Stimulated activated CD4-positive, alpha-beta T cell treated with anti-CD3 and anti-CD28 coated beads, Interleukin-2, amount 100 ng/mL, for 4 hours (primary cell): ENCODE data around the gene METTL2A.
"Not testable (repeated sequence)": the region's sequence is repeated elsewhere in the genome, so short reads cannot be mapped to it uniquely, and the experiment has no call there.

ENCODE experiments used
- DNase-seq: peaks from one replicate; pipeline ENCODE4 v3.0.0-alpha.2; 2020; ENCODE audit warnings: low read depth

METTL2A gene

DNA sequence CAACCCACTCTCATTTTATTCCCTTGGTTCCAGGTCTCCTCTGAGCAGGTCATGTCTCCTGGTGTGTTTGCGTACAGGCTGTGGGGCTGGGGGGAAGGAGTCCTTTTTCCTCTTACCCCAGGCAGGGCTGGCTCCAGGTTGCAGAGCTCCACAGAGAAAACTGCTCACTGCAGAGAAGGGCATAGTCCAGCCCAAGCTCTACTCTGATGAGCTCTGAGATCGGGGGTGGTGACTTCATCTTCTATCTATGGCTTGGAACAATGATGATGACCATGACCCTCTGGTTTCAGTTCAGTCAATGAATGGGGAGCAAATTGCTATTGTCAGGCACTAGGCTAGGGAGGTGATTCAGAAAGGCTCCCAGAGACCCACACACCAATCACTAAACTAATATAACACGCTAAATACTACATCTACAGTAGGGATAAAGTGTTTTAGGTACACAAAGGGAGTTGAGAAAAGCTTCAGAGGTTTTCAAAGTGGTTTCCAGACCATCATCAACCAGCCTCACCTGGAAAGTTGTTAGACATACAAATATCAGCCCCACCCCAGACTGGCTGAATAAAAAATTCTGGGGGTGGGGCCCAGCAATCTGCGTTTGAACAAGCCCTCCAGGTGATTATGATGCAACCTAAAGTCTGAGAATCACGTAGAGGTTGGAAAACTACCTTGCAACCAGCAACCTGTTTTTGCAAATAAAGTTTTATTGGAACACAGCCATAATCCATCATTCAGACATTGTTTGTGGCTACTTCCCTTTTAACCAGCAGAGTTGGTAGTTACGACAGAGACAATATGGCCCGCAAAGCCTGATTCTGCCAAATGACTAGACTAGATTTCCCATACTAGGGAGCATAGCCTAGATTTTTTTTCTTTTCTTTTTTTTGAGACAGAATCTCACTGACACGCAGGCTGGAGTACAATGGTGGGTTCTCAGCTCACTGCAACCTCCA, 49.6 kb downstream of the METTL2A start:
- DNase-seq: not testable (repeated sequence)

DNA sequence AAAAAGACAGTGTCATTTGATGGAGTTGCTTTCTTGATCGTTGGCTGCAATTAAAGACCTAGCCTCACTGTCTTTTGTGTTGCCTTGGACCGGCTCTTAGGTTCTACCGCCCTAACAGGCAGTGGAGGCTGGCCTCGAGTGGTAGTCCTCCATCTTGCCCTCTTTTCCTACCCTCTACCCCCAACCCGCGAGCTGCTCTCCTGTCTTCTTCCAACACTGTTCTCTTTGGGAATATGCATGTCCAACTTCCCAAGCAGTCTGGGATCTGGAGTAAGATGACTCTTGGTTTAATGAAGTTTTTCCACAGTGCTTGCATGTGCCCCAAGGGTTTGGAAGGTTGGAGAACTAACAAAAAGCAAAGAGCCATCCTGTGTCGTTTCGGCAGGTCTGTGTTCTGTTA, 53.4 kb downstream of the METTL2A start:
- not testable (repeated sequence) for DNase-seq

GRCh38 chr17:62477718-62478408, 54.2 kb downstream of the METTL2A start:
- DNase-seq: not testable (repeated sequence)

DNA sequence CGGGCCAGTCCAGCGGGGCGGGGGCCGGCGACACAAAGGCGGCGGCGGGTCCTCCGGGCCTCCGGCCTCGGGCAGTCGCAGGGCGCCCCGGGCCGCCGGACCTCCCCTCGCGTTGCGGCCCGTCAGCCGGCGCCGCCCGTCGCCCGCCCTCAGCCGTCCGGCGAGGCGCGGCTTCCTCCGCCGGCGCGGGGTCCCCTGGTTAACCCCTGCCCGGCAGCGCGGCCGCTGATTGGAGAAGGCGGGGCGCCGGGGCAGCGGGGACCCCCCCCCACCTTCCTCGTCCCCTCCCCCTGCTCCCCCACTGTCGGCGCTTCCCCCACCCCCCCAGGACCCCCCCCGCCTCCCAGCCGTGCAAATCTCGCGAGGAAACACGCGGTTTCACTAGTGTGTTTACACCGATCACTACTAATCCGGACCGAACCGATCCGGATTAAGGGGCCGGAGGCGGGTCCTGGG, 54.8 kb downstream of the METTL2A start, which contains the start of gene TLK2:
Gene TLK2, plus strand, starts transcription at position 402 of the 456 bp plus-strand sequence. CDS start 2,301 bp downstream, outside the sequence.
- DNase-seq: peak; percentile 68

DNA sequence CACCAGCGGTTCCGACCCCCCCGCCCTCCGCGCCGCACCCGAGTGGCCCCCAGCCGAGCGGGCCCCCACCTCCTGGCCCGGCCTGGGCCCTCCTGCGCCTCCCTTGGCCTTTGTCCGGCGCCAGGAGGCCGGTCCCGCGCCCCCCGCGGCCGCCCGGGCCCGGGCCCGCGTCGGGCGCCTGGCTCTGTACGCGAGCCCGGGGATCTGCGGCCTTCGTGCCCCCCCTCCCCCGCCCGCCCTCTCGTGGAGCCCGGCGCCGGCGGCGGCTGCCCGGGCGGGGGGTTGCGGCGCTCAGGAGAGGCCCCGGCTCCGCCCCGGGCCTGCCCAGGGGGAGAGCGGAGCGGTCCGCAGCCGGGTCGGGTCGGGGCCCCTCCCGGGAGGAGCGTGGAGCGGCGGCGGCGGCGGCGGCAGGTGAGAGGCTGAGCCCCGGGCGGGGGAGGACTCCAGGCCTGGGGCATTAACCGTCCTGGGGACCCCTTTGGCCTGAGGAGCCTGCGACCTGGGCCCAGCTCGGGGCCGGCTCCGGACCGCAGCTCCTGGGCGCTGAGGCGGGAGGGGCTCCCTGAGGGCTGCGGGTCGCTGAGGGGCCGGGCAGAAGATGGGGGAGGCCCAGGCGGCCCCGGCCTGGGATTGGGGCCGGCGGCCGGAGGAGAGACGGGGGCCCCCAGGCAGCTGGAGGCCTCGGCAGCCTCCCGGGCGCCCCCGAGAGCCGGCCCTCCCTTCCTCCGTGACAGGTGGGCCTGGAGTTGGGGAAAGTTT, 55.4 kb downstream of the METTL2A start:
- not testable (repeated sequence) for DNase-seq

GRCh38 chr17:62479639-62480258, 56.1 kb downstream of the METTL2A start:
- not testable (repeated sequence) for DNase-seq

DNA sequence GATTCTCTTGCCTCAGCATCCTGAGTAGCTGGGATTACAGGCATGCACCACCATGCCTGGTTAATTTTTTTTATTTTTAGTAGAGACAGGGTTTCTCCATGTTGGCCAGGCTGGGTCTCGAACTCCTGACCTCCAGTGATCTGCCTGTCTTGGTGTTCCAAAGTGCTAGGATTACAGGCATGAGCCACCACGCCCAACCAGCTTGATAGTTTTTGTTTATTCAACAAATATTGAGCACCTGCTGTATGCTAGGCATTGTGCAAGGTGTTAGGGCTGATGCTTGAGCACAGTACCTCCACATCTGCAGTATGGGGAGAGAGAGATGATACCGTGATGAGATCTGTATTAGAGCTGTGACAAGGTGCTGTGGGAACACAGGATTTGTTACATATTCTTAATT, 58.9 kb downstream of the METTL2A start:
- DNase-seq: not testable (repeated sequence)

- not testable (repeated sequence) for DNase-seq
Observed at GRCh38 chr17:62490990-62491389, 67.3 kb downstream of the METTL2A start.

GRCh38 chr17:62493049-62493655, 69.5 kb downstream of the METTL2A start:
- not testable (repeated sequence) for DNase-seq

GRCh38 chr17:62494073-62494472, 70.4 kb downstream of the METTL2A start:
- DNase-seq: not testable (repeated sequence)

GRCh38 chr17:62496344-62496743, 72.6 kb downstream of the METTL2A start:
- not testable (repeated sequence) for DNase-seq

DNA sequence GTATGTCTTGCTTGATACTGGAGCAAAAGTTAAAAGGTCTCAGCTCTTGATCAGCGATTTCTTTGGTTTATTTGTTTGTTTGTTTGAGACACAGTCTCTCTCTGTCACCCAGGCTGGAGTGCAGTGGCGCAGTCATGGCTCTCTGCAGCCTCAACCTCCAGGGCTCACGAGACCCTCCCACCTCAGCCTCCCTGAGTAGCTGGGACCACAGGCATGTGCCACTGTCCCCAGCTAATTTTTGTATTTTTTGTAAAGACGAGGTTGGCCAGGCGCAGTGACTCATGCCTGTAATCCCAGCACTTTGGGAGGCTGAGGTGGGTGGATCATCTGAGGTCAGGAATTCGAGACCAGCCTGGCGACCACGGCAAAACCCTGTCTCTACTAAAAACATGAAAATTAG, 75.1 kb downstream of the METTL2A start:
- DNase-seq: not testable (repeated sequence)
